CD4-positive, alpha-beta memory T cell (primary cell): ENCODE data around the gene IGFBP5. TPM values are rescaled to one million over a fixed set of nuclear protein-coding genes. Genes with fewer than 3 reads are reported as not detected.

ENCODE experiments used
- CTCF ChIA-PET: fragments of 350-600 bp; sonication (Branson Sonifier 250); formaldehyde crosslinking; loops from one replicate; lab custom pipeline; 2021; ENCODE audit warnings: inconsistent platforms; ENCODE audit not compliant: partially characterized antibody; lab: Charles Lee
- POLR2A ChIA-PET: fragments of 350-600 bp; sonication (Branson Sonifier 250); formaldehyde crosslinking; loops from one replicate; lab custom pipeline; 2021; ENCODE audit not compliant: partially characterized antibody; lab: Charles Lee
- DNase-seq, 5 donors: peaks; one replicate each; pipeline versions ENCODE4 v3.0.0 to v3.0.0-alpha.2; 2020 to 2022; ENCODE audit warnings: mixed read lengths in 1 of 5
- H3K27ac ChIP-seq: one replicate; pipeline ENCODE4 v1.7.0; 2013; ENCODE audit warnings: low read depth, low read length
- H3K27me3 ChIP-seq: 2 replicates; pipeline ENCODE4 v1.7.0; 2013; ENCODE audit warnings: mild to moderate bottlenecking, low read length, moderate library complexity; ENCODE audit not compliant: insufficient read depth
- H3K36me3 ChIP-seq: 2 replicates; pipeline ENCODE4 v1.7.0; 2013; ENCODE audit warnings: mild to moderate bottlenecking, low read length, moderate library complexity; ENCODE audit not compliant: insufficient read depth
- H3K4me1 ChIP-seq: 2 replicates; pipeline ENCODE4 v1.7.0; 2013; ENCODE audit warnings: mild to moderate bottlenecking, low read length, moderate library complexity; ENCODE audit not compliant: insufficient read depth
- H3K4me3 ChIP-seq, 2 donors: one replicate each; pipeline ENCODE4 v1.7.0; 2013; ENCODE audit warnings: low read length in 2 of 2, mild to moderate bottlenecking in 1 of 2
- H3K9me3 ChIP-seq, 2 donors: one replicate each; pipeline ENCODE4 v1.7.0; 2013; ENCODE audit warnings: low read length in 2 of 2, control low read depth in 1 of 2; ENCODE audit not compliant: control insufficient read depth in 1 of 2
- H3K27ac Mint-ChIP-seq, 7 donors: one replicate each; pipeline ENCODE4 v1.8.0; 2020 to 2021; ENCODE audit warnings: mixed read lengths in 7 of 7, mild to moderate bottlenecking in 6 of 7, inconsistent platforms in 3 of 7, moderate library complexity in 3 of 7
- H3K27me3 Mint-ChIP-seq, 2 donors: one replicate each; pipeline ENCODE4 v1.8.0; 2020 to 2021; ENCODE audit warnings: mixed read lengths in 2 of 2
- H3K36me3 Mint-ChIP-seq, 2 donors: one replicate each; pipeline ENCODE4 v1.8.0; 2020 to 2021; ENCODE audit warnings: mixed read lengths in 2 of 2, inconsistent platforms in 1 of 2, mild to moderate bottlenecking in 1 of 2
- H3K4me1 Mint-ChIP-seq, 4 donors: one replicate each; pipeline ENCODE4 v1.8.0; 2020 to 2021; ENCODE audit warnings: mixed read lengths in 4 of 4, mild to moderate bottlenecking in 1 of 4
- H3K4me3 Mint-ChIP-seq, 8 donors: one replicate each; pipeline ENCODE4 v1.8.0; 2020 to 2021; ENCODE audit warnings: mixed read lengths in 8 of 8, mild to moderate bottlenecking in 7 of 8, moderate library complexity in 6 of 8, inconsistent platforms in 3 of 8
- H3K9me3 Mint-ChIP-seq, 8 donors: one replicate each; pipeline ENCODE4 v1.8.0; 2020 to 2021; ENCODE audit warnings: mixed read lengths in 8 of 8, mild to moderate bottlenecking in 5 of 8, inconsistent platforms in 3 of 8, moderate library complexity in 1 of 8
- intact Hi-C: fragments of 100-400 bp; cut with micrococcal nuclease; formaldehyde crosslinking; loops from one replicate; pipeline ENCODE4 v1.15.1; 2023
- polyA plus RNA-seq, 2 donors: library from polyadenylated mRNA; unstranded; fragments of 300-500 nt; fragmentation: Illumina TruSeq; gene quantifications; one replicate each; pipeline ENCODE4 v1.2.3, GENCODE V29; 2021
- total RNA-seq, 2 experiments: library from RNA; stranded (reverse); gene quantifications; one replicate each; pipeline ENCODE4 v1.2.3, GENCODE V29; 2021

The IGFBP5 gene
- total and polyA plus RNA-seq, 4 experiments from 2014 or later, result 0.23 TPM; not detected in 3

DNA sequence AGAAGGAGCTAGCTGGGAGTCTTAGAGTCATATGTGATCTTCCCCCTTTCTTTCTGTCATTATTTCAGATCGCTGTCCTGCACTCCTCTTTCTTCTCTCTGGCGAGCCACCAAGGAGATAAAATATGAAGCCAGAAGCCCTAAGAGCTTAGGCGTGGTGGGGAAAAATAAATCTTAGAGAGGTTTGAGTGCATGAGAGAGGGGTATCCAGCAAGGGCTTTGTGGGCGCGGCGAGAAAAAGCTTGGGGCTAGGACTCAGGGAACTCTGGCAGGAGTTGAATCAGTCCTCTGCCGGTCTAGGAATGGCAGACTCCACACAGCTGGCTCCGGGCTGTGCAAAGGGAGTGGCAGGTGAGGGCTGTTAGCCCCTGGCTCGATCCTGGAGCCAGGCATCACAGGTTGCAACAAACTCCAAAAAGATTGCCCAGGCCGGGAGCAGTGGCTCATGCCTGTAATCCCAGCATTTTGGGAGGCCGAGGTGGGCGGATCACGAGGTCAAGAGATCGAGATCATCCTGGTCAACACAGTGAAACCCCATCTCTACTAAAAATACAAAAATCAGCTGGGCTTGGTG is 20.1 kb upstream of the IGFBP5 start:
- intact Hi-C loops, result no loop called here
- H3K27me3 Mint-ChIP-seq, result peaks cover 5 to 13% of the 10 kb centered on the region in 2 donors
- Histone ChIP-seq H3K9me3 (no peaks in the 10 kb centered on the region), H3K4me1 (no peaks in the 10 kb centered on the region), H3K36me3 (no peaks in the 10 kb centered on the region), H3K27me3 (no peaks in the 10 kb centered on the region), H3K4me3 (no peak overlapping the region), H3K27ac (no peak overlapping the region)
- no peaks in the 10 kb centered on the region for H3K36me3 Mint-ChIP-seq
- H3K4me3 Mint-ChIP-seq, result no peak overlapping the region
- no peaks in the 10 kb centered on the region for H3K4me1 Mint-ChIP-seq
- H3K9me3 Mint-ChIP-seq, result peaks cover 0 to 2% (median 0%) of the 10 kb centered on the region in 8 donors
- ChIA-PET CTCF (no interaction called here), POLR2A (no interaction called here)
- DNase-seq, result no peak
- H3K27ac Mint-ChIP-seq, result no peak overlapping the region

DNA sequence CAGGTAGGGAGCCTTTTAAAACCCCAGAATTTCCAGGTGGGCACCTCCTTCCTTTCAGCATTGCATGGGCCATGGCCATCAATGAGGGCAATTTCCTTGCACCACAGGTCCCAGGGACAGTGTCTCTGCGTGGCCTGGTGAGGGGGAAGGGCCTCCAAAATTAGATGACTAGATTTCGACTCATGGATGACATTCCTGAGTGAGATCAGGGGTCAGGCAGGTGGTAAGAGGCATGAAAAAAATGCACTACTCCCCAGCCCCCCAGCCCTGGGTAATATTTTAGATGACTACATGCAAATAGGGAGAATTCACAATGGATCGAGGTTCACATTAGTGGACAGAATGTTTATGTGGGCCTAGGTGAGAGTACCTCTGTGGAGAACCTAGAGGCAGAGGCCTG is 19.0 kb upstream of the IGFBP5 start:
- Mint-ChIP-seq H3K4me1 (no peaks in the 10 kb centered on the region), H3K9me3 (peaks cover 0 to 3% (median 0%) of the 10 kb centered on the region in 8 donors), H3K27ac (no peak overlapping the region), H3K4me3 (no peak overlapping the region), H3K27me3 (peaks cover 5 to 11% of the 10 kb centered on the region in 2 donors), H3K36me3 (no peaks in the 10 kb centered on the region)
- Histone ChIP-seq H3K9me3 (no peaks in the 10 kb centered on the region), H3K36me3 (no peaks in the 10 kb centered on the region), H3K27me3 (no peaks in the 10 kb centered on the region), H3K4me1 (no peaks in the 10 kb centered on the region), H3K4me3 (no peak overlapping the region), H3K27ac (no peak overlapping the region)
- intact Hi-C loops, result no loop called here
- CTCF ChIA-PET, result no interaction called here
- POLR2A ChIA-PET, result no interaction called here
- no peak for DNase-seq

- H3K9me3 ChIP-seq, result no peaks in the 10 kb centered on the region
- intact Hi-C loops, result no loop called here
- no peaks in the 10 kb centered on the region for H3K36me3 Mint-ChIP-seq
- no peak for DNase-seq
- H3K4me1 ChIP-seq, result no peaks in the 10 kb centered on the region
- H3K27ac Mint-ChIP-seq, result no peak overlapping the region
- ChIA-PET POLR2A (no interaction called here), CTCF (no interaction called here)
- no peaks in the 10 kb centered on the region for H3K27me3 ChIP-seq
- H3K9me3 Mint-ChIP-seq, result peaks cover 0 to 3% (median 0%) of the 10 kb centered on the region in 8 donors
- no peak overlapping the region for H3K4me3 ChIP-seq
- H3K27me3 Mint-ChIP-seq, result peaks cover 5 to 11% of the 10 kb centered on the region in 2 donors
- no peak overlapping the region for H3K27ac ChIP-seq
- no peak overlapping the region for H3K4me3 Mint-ChIP-seq
- H3K36me3 ChIP-seq, result no peaks in the 10 kb centered on the region
- H3K4me1 Mint-ChIP-seq, result no peaks in the 10 kb centered on the region
These were observed 18.5 kb upstream of the IGFBP5 start for GRCh38 chr2:216713691-216714336.

- Mint-ChIP-seq H3K27me3 (peaks cover 2 to 6% of the 10 kb centered on the region in 2 donors), H3K9me3 (peaks cover 0 to 3% (median 0%) of the 10 kb centered on the region in 8 donors), H3K36me3 (no peaks in the 10 kb centered on the region), H3K27ac (no peak overlapping the region), H3K4me1 (no peaks in the 10 kb centered on the region), H3K4me3 (no peak overlapping the region)
- no peak for DNase-seq
- H3K36me3 ChIP-seq, result no peaks in the 10 kb centered on the region
- no peaks in the 10 kb centered on the region for H3K4me1 ChIP-seq
- ChIA-PET CTCF (no interaction called here), POLR2A (no interaction called here)
- H3K4me3 ChIP-seq, result no peak overlapping the region
- H3K27me3 ChIP-seq, result no peaks in the 10 kb centered on the region
- no peak overlapping the region for H3K27ac ChIP-seq
- H3K9me3 ChIP-seq, result no peaks in the 10 kb centered on the region
- intact Hi-C loops, result no loop called here
These were observed 16.0 kb upstream of the IGFBP5 start for GRCh38 chr2:216711348-216711747.

DNA sequence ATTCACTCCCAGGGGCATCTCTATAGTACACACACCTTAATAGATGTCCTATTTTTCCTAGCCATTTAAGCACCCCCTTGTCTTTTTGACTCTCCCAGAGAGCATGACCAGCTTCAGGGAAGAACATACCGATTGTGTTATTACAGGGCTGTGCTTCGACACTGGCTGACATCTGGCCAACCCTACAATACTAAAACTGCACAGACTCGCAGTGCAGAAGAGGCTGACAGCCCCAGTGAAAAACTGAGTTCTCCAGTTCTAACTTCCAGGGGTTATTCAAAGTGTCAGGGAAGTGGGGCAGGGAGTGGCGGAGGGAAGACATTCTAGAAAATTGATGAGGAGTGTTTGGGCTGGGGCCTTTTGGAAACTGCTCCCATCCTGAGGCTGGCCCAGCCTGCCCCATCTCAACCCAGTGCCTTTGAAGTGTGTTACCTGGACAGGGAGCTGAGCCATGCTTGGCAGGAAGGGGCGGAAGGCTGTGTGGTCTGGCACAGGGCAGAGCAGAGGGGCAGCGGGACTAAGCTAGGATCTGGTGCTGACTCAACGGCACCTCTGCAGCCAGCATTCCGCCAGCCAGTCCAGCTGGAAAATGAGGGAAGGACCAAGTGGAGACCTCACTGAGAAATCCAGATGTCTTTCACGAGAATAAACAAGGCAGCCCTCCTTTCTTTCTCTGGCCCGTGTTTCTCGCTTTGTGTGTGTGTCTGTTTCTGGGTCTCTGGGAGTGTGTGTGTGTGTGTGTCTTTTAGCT is 15.4 kb upstream of the IGFBP5 start:
- H3K27me3 ChIP-seq, result no peaks in the 10 kb centered on the region
- ChIA-PET CTCF (no interaction called here), POLR2A (no interaction called here)
- Mint-ChIP-seq H3K36me3 (no peaks in the 10 kb centered on the region), H3K27ac (no peak overlapping the region), H3K4me3 (no peak overlapping the region), H3K9me3 (peaks cover 0 to 3% (median 0%) of the 10 kb centered on the region in 8 donors), H3K4me1 (no peaks in the 10 kb centered on the region), H3K27me3 (peaks cover 2 to 6% of the 10 kb centered on the region in 2 donors)
- H3K9me3 ChIP-seq, result no peaks in the 10 kb centered on the region
- intact Hi-C loops, result no loop called here
- H3K4me3 ChIP-seq, result no peak overlapping the region
- H3K36me3 ChIP-seq, result no peaks in the 10 kb centered on the region
- no peak for DNase-seq
- no peak overlapping the region for H3K27ac ChIP-seq
- H3K4me1 ChIP-seq, result no peaks in the 10 kb centered on the region

DNA sequence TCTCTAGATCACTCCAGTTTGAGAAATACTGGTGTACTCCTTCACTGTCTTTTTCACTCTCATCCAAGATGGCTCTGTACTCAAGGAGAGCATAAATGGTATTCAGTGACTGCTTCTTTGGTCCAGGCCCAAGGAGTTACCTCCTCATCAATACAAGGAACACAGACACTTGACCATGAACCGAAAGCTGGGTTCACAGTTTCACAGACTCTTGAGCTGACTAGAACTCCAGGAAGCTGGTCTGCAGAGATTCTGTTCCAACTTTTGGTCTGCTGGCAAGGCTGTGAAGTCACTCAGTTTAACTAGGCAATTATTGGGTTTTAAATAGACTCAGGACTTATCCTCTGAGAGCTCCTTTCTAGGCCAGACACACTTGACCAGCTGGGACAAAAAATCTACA is 7.4 kb upstream of the IGFBP5 start:
- no peaks in the 10 kb centered on the region for H3K4me1 ChIP-seq
- no peak overlapping the region for H3K27ac ChIP-seq
- peaks cover 5% of the 10 kb centered on the region for H3K27me3 ChIP-seq
- intact Hi-C loops, result no loop called here
- no peak overlapping the region for H3K4me3 Mint-ChIP-seq
- no peak overlapping the region for H3K4me3 ChIP-seq
- H3K27ac Mint-ChIP-seq, result no peak overlapping the region
- H3K4me1 Mint-ChIP-seq, result no peaks in the 10 kb centered on the region
- H3K36me3 Mint-ChIP-seq, result no peaks in the 10 kb centered on the region
- H3K9me3 ChIP-seq, result no peaks in the 10 kb centered on the region
- DNase-seq, result no peak
- ChIA-PET POLR2A (no interaction called here), CTCF (interaction anchor here (1.3 to 1.5 kb wide), 2 partner anchors 23 to 1010 kb away, joined by 3 read pairs; no protein-coding TSS in a partner anchor)
- H3K36me3 ChIP-seq, result no peaks in the 10 kb centered on the region
- peaks cover 3% of the 10 kb centered on the region in 2 donors for H3K27me3 Mint-ChIP-seq
- H3K9me3 Mint-ChIP-seq, result no peaks in the 10 kb centered on the region

DNA sequence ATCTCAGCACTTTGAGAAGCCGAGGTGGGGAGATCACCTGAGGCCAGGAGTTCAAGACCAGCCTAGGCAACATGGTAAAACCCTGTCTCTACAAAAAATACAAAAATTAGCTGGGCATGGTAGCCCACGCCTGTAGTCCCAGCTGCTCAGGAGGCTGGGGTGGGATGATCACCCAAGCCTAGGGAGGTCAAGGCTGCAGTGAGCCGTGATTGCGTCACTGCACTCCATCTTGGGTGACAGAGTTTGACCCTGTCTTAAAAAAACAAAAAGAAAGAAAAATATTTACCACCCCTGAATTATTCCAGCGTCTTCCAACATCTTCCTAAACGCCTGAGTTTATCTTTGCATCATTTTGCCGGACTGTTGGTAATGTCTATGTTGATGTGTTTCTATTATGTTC is 6.2 kb upstream of the IGFBP5 start:
- CTCF ChIA-PET, result no interaction called here
- Histone ChIP-seq H3K27me3 (peaks cover 5% of the 10 kb centered on the region), H3K4me3 (no peak overlapping the region), H3K27ac (no peak overlapping the region), H3K36me3 (no peaks in the 10 kb centered on the region), H3K9me3 (no peaks in the 10 kb centered on the region), H3K4me1 (no peaks in the 10 kb centered on the region)
- intact Hi-C loops, result no loop called here
- no peaks in the 10 kb centered on the region for H3K36me3 Mint-ChIP-seq
- no peak overlapping the region for H3K4me3 Mint-ChIP-seq
- POLR2A ChIA-PET, result no interaction called here
- no peaks in the 10 kb centered on the region for H3K9me3 Mint-ChIP-seq
- no peak overlapping the region for H3K27ac Mint-ChIP-seq
- no peak for DNase-seq
- no peaks in the 10 kb centered on the region for H3K4me1 Mint-ChIP-seq
- H3K27me3 Mint-ChIP-seq, result peaks cover 11 to 14% of the 10 kb centered on the region in 2 donors
